GM12801 (cell line): ENCODE results near the gene NPHP4.

ENCODE experiments used
- CTCF ChIP-seq: IDR thresholded peaks from one replicate; pipeline ENCODE4 v1.5.1; 2011; ENCODE audit warnings: control low read depth; ENCODE audit not compliant: insufficient read length; ENCODE audit errors: extremely low read depth

The NPHP4 gene

GRCh38 chr1:5976231-5976630 lies 16.0 kb downstream of the NPHP4 start:
- no peak for TF ChIP-seq CTCF

GRCh38 chr1:5975133-5975880 lies 16.9 kb downstream of the NPHP4 start:
- TF ChIP-seq CTCF, result no peak

GRCh38 chr1:5974631-5975030 lies 17.6 kb downstream of the NPHP4 start:
- no peak for TF ChIP-seq CTCF

GRCh38 chr1:5973771-5974170 lies 18.5 kb downstream of the NPHP4 start:
- TF ChIP-seq CTCF, result no peak

- no peak for TF ChIP-seq CTCF
Observed at GRCh38 chr1:5972198-5972520, 20.1 kb downstream of the NPHP4 start.

- no peak for TF ChIP-seq CTCF
Observed at GRCh38 chr1:5971471-5972197, 20.6 kb downstream of the NPHP4 start.

GRCh38 chr1:5970610-5971273 lies 21.5 kb downstream of the NPHP4 start:
- no peak for TF ChIP-seq CTCF
